PFSK-1 (cell line): Measurements from ENCODE around the gene KLRF1.

Source experiments
- FOXP2 ChIP-seq: optimal IDR thresholded peaks from 2 replicates; pipeline ENCODE3; 2011; ENCODE audit warnings: borderline replicate concordance, control low read depth, inconsistent platforms; ENCODE audit not compliant: insufficient read depth; ENCODE audit errors: extremely low read length, extremely low read depth
- POLR2AphosphoS5 ChIP-seq: IDR thresholded peaks from 2 replicates; pipeline ENCODE4 v1.6.1; 2012; ENCODE audit warnings: low read depth, mild to moderate bottlenecking, control low read depth, low read length, moderate library complexity
- SIN3A ChIP-seq: IDR thresholded peaks from 2 replicates; pipeline ENCODE4 v1.6.1; 2012; ENCODE audit warnings: mild to moderate bottlenecking, low read length, moderate library complexity, borderline replicate concordance; ENCODE audit not compliant: insufficient read depth
- TAF1 ChIP-seq: IDR thresholded peaks from 2 replicates; pipeline ENCODE4 v1.6.1; 2012; ENCODE audit warnings: low read length, control low read depth, borderline replicate concordance; ENCODE audit not compliant: insufficient read depth
- TF ChIP-seq, protein P1 (sequence below), 2 experiments: IDR thresholded peaks; 2 replicates each; pipeline versions ENCODE4 v1.6.1 to v1.8.0; 2011 to 2012; ENCODE audit warnings: low read depth in 2 of 2, low read length in 2 of 2, control low read depth in 1 of 2, inconsistent platforms in 1 of 2, mild to moderate bottlenecking in 1 of 2, moderate library complexity in 1 of 2; ENCODE audit not compliant: insufficient read depth in 1 of 2

KLRF1 gene

DNA sequence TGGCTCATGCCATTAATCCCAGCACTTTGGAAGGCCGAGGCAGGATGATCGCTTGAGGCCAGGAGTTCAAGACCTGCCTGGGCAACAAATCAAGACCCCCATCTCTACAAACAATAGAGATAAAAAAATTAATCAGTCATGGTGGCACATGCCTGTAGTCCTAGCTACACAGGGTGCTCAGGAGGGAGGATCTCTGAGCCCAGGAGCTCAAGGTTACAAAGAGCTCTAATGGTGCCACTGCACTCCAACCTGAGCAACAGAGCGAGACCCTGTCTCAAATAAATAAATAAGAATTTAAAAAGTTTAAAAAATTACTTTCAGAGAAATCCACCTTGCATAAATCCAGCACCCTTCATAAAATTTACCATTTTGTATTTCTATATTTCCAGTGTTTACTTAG, 2.2 kb downstream of the KLRF1 start:
- no peak for TF ChIP-seq POLR2AphosphoS5
- TF ChIP-seq SIN3A: no peak

DNA sequence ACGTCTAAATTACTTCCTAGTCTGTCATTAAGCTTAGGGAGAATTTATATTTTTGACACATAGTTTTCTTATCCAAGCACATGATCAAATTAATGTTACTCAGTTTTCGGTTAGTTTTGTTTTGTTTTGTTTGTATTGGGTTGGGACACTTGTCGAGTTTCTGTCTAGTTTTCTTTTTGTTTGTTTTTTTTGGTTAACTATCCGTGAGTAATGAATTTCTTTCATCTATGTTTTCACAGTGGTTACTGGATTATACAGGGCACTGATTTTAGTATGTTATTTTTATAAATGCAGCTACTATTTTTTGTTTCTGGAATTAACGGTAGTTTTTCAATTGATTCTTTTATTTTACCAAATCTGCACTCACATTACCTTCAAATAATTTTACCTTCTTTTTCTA, 2.7 kb downstream of the KLRF1 start:
- no peak for TF ChIP-seq TAF1
- TF ChIP-seq SIN3A: no peak
- TF ChIP-seq FOXP2: no peak
- TF ChIP-seq, protein P1, sequence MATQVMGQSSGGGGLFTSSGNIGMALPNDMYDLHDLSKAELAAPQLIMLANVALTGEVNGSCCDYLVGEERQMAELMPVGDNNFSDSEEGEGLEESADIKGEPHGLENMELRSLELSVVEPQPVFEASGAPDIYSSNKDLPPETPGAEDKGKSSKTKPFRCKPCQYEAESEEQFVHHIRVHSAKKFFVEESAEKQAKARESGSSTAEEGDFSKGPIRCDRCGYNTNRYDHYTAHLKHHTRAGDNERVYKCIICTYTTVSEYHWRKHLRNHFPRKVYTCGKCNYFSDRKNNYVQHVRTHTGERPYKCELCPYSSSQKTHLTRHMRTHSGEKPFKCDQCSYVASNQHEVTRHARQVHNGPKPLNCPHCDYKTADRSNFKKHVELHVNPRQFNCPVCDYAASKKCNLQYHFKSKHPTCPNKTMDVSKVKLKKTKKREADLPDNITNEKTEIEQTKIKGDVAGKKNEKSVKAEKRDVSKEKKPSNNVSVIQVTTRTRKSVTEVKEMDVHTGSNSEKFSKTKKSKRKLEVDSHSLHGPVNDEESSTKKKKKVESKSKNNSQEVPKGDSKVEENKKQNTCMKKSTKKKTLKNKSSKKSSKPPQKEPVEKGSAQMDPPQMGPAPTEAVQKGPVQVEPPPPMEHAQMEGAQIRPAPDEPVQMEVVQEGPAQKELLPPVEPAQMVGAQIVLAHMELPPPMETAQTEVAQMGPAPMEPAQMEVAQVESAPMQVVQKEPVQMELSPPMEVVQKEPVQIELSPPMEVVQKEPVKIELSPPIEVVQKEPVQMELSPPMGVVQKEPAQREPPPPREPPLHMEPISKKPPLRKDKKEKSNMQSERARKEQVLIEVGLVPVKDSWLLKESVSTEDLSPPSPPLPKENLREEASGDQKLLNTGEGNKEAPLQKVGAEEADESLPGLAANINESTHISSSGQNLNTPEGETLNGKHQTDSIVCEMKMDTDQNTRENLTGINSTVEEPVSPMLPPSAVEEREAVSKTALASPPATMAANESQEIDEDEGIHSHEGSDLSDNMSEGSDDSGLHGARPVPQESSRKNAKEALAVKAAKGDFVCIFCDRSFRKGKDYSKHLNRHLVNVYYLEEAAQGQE (IDR thresholded peaks at IDR 0.05; ENCODE audit: insufficient read depth in 1 of 2, low read depth in 2 of 2, low read length in 2 of 2): no peak
- no peak for TF ChIP-seq POLR2AphosphoS5

DNA sequence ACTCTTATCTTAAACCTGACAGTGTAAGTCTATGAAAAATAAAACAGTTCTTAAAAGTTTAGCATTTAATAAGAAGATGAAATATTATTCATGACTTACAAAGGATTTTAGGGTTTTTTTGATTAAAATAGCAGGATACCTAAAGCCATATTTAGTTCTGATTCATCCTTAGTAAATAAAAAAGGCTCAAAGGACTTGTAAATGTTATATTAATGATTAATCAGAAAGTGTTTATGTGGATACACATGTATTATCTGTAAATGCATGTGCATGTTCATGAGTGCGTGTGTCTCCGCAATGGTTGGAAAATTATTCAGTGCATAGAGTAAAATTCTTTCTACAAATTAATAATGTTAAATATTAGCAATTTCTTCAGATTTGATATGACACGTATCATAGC, 4.4 kb downstream of the KLRF1 start:
- TF ChIP-seq POLR2AphosphoS5 (no peak), TAF1 (no peak), SIN3A (no peak), FOXP2 (no peak)
- TF ChIP-seq, protein P1 (IDR thresholded peaks at IDR 0.05; ENCODE audit: insufficient read depth in 1 of 2, low read depth in 2 of 2, low read length in 2 of 2): no peak

DNA sequence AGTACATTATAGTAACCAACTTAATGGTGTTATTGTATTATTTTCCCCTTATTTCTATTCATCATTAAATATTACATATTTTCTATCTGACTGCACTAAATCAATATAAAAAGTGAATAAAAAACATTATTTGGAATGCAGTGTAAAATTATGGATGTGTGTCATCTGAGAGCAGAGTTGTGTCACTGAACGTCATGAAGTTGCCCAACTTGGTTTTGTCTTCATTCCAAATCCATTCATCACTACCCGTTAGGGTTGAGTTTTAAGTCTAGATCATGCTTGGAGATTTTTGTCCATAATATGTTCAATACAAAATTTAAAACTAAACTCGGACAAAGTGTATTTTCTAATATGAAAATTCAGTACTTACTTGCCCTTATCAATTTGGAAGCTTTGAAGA, 16.1 kb downstream of the KLRF1 start:
- TF ChIP-seq SIN3A: no peak
- no peak for TF ChIP-seq POLR2AphosphoS5
- TF ChIP-seq TAF1: no peak
- TF ChIP-seq FOXP2: no peak
- TF ChIP-seq, protein P1 (IDR thresholded peaks at IDR 0.05; ENCODE audit: insufficient read depth in 1 of 2, low read depth in 2 of 2, low read length in 2 of 2): no peak

DNA sequence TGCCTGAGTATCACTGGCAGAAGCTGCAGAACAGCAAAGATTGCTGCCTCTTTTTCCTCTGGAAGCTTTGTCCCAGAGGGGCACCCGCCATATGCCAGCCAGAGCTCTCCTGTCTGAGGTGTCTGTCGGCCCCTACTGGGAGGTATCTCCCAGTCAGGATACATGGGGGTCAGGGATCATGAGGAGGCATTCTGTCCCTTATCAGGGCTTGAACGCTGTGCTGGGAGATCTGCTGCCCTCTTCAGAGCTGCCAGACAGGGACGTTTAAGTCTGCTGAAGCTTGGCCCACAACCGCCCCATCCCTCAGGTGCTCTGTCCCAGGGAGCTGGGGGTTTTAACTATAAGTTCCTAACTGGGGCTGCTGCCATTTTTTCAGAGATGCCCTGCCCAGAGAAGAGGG, 21.6 kb downstream of the KLRF1 start:
- TF ChIP-seq SIN3A (no peak), POLR2AphosphoS5 (no peak), FOXP2 (no peak), TAF1 (no peak)
- TF ChIP-seq, protein P1 (IDR thresholded peaks at IDR 0.05; ENCODE audit: insufficient read depth in 1 of 2, low read depth in 2 of 2, low read length in 2 of 2): no peak
